Fibroblast of skin of back (primary cell): ENCODE data around the gene RMND5A.

ENCODE experiments used
- DNase-seq: peaks from one replicate; pipeline ENCODE4 v3.0.0-alpha.2; 2013

RMND5A gene

DNA sequence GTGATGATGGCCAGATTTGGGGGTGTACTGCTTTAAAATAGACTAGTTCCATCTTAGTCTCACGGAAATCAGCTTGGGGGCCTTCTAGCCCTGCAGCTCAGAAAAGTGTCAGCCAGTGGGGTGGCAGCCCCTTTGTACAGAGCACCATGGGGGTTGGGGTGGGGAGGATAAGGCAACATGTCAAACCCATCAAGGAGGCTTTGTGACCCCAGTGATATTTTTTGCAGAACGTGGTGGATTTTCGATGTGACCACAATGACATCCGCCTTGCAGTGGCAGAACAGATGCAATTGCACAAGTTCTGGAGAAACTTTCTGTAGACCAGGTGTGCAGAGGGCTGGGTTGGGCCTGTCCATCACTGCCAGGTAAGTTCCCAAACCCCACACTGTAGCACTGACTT is 73.7 kb downstream of the RMND5A start:
- no peak for DNase-seq

DNA sequence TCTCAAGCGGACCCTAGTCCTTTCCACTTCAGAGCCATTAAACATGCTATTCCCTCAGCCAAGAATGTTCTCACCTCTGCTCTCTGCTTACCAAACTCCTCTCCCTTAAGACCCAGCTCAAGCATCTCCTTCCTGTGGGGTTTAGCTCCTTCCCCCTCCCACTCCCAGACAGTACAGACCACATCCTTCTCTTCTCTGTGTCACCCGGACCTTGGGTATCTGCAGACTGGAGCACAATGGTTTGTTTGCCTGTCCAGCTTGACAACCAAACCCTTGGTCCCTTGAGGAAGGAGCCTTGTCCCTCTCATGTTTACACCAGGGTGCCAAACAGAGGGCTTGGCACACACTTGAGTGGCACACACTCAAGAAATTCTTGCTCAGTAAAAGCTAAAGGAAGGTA is 74.8 kb downstream of the RMND5A start:
- DNase-seq, result no peak

GRCh38 chr2:86800856-86801567 is 80.9 kb downstream of the RMND5A start:
- no peak for DNase-seq

- no peak for DNase-seq
These were observed 86.2 kb downstream of the RMND5A start for GRCh38 chr2:86806059-86806857.

DNA sequence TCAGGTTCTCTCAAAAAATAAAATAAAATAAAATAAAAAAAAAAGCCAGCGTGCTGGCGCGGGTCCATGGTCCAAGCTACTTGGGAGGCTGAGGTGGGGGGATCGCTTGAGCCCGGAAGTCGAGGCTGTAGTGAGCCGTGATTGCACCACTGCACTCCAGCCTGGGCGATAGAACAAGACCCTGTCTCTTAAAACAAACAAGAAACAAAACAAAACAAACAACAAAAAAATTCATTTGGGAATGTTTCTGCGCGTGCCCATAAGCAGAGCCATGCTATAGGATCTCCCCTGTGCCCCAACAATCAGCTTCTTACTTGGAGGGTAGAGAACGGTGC is 87.0 kb downstream of the RMND5A start:
- no peak for DNase-seq

DNA sequence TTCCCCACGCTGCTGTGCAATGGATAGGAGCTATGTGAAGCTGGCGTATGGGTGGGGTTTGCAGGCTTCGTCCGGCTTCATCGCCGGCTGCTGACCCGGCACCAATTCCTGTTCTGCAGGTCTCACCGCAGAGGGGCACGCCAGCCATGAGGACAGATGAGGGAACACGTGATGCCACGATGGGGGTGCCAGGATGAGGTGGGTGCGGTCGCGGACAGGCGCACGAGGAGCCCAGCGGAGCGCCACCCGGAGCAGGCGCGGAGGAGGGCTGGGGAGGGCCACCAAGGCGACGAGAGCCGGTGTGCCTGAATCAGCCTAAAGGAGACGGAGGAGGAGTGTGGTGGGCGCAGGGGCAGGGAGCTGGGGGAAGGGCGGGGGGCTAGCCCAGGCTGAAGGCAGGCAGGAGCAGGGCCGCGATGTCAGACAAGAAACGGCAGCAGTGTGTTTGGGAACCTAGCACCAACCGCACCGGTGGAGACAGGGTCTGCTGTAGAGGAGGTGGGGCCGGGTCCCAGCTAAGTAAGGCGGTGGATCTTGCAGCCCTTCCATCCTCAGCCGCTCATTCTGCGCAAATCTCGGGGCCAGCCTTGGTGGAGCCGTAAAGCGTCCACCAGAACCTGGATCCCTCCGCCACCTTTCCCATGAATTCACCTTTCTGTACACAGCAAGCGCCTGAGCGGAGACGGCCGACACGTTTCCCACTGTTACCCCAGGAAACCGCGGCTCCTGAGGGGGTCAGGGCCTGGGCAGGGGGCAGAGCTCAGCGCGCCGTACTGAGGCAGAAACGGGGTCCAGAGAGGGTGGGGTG is 87.6 kb downstream of the RMND5A start:
- no peak for DNase-seq

GRCh38 chr2:86808315-86809161 is 88.4 kb downstream of the RMND5A start:
- peak; percentile 68 for DNase-seq

GRCh38 chr2:86809481-86810121 is 89.5 kb downstream of the RMND5A start:
- no peak for DNase-seq

DNA sequence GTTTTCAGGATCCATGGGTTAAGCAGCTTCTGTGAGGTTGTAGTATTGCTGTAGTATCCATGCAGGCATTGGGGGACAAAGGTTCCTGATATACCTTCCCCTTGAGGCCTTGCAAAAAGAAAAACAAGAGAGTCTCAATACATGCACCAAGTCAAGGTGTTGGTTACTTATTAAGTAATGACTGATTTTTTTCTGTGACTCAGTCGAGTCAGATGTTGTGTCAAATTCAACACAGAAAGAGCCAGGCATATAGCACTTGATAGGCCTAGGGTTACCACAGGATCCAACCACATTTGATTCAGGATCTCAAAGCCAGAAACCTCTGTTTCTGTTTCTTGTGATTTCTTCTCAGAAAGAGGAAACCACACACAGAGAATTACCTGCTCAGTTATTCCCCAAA is 95.5 kb downstream of the RMND5A start:
- DNase-seq, result no peak

DNA sequence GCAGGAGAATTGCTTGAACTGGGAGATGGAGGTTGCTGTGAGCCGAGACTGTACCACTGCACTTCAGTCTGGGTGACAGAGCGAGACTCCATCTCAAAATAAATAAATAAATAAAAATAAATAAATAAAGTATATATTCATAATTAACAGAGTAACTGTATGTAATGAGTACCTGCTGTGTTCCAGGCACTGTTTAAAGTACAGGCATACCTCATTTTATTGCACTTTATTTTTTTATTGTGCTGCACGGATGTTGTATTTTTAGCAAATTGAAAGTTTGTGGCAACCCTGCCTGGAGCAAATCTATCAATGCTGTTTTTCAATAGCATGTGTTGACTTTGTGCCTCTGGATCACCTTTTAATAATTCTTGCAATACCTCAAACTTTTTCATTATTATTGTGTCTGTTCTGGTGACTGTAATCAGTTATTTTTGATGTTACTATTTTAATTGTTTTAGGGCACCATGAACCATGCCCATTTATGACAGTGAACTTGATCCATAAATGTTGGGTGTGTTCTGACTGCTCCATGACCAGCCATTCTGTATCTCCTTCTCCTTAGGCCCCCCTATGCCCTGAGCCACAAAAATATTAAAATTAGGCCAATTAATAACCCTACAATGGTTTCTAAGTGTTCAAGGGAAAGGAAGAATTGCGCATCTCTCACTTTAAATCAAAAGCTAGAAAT is 98.2 kb downstream of the RMND5A start:
- no peak for DNase-seq

DNA sequence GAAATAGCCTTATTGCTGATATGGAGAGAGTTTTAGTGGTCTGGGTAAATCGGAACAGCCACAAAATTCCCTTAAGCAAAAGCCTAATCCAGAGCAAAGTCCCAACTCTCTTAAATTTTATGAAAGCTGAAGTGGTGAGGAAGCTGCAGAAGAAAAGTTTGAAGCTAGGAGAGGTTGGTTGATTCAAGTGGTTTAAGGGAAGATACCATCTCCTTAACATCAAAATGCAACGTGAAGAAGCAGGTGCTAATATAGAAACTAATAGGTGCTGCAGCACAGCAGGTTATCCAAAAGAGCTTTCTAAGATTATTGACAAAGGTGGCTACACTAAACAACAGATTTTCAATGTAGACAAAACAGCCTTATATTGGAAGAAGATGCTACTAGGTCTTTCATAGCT is 98.9 kb downstream of the RMND5A start:
- no peak for DNase-seq

- no peak for DNase-seq
These were observed 101.2 kb downstream of the RMND5A start for GRCh38 chr2:86821306-86821705.

GRCh38 chr2:86821842-86822241 is 101.8 kb downstream of the RMND5A start:
- DNase-seq, result no peak

DNA sequence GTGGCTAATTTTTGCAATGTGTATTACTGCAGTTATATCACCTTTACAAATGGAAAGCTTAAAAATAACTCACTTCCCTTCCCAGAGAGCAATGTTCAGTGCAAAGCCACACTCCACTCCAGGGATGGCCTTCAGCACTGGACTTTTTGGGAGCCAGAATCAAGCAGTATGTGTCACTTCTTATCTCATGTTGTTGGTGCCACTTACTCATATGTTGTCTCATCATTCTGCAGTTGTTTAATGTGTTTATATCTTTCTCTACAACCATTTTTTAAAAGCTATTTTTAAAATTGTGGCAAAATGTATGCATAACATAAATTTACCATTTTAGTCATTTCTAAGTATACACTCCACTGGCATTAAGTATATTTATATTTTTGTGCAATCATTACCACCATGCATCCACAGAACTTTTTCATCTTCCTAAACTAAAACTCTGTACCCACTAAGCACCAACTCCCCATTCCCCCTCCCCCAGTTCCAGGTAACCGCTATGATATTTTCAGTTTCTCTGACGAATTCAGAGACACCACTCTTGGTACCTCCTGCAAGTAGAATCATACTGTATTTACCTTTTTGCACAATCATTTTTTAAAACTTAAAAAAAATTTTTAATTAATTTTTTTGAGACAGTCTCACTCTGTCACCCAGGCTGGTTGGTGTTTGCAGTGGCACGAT is 102.7 kb downstream of the RMND5A start:
- DNase-seq, result no peak

- DNase-seq, result no peak
These were observed 105.1 kb downstream of the RMND5A start for GRCh38 chr2:86825036-86825692.

- DNase-seq, result no peak
These were observed 105.7 kb downstream of the RMND5A start for GRCh38 chr2:86825693-86826381.

- DNase-seq, result no peak
These were observed 106.9 kb downstream of the RMND5A start for GRCh38 chr2:86826951-86827350.
